ENCODE results near the gene NDUFB11.

NDUFB11 gene

DNA sequence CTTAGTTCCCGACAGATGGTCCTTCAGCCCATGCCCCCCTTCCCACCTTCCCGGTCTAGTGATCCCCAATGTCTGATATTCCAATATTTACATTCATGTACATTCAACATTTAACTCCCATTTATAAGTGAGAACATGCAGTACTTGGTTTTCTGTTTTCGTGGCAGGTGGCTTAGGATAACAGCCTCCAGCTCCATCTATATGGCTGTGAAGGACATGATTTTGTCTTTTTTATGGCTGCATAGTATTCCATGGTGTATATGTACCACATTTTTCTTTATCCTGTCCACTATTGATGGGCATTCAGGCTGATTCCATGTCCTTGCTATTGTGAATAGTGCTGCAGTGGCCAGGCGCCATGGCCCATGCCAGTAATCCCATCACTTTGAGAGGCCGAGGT, 14.3 kb upstream of the NDUFB11 start:
- no peak overlapping the region for H3K4me3 ChIP-seq (ENCODE audit: low read depth, low read length)
- TF ChIP-seq, protein P1, sequence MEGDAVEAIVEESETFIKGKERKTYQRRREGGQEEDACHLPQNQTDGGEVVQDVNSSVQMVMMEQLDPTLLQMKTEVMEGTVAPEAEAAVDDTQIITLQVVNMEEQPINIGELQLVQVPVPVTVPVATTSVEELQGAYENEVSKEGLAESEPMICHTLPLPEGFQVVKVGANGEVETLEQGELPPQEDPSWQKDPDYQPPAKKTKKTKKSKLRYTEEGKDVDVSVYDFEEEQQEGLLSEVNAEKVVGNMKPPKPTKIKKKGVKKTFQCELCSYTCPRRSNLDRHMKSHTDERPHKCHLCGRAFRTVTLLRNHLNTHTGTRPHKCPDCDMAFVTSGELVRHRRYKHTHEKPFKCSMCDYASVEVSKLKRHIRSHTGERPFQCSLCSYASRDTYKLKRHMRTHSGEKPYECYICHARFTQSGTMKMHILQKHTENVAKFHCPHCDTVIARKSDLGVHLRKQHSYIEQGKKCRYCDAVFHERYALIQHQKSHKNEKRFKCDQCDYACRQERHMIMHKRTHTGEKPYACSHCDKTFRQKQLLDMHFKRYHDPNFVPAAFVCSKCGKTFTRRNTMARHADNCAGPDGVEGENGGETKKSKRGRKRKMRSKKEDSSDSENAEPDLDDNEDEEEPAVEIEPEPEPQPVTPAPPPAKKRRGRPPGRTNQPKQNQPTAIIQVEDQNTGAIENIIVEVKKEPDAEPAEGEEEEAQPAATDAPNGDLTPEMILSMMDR (IDR thresholded peaks at IDR 0.05; ENCODE audit: low read depth, low read length, missing control alignments): no peak
- H3K36me3 ChIP-seq (replicated peaks): peaks cover 10% of the 10 kb centered on the region
- DNase-seq: no peak
- H3K27ac ChIP-seq: no peak overlapping the region
- no peaks in the 10 kb centered on the region for H3K27me3 ChIP-seq (replicated peaks)
- in situ Hi-C loops (cut with HindIII; ENCODE audit: low pct_ligation_motif_present, low sequenced_read_pairs): no loop called here

DNA sequence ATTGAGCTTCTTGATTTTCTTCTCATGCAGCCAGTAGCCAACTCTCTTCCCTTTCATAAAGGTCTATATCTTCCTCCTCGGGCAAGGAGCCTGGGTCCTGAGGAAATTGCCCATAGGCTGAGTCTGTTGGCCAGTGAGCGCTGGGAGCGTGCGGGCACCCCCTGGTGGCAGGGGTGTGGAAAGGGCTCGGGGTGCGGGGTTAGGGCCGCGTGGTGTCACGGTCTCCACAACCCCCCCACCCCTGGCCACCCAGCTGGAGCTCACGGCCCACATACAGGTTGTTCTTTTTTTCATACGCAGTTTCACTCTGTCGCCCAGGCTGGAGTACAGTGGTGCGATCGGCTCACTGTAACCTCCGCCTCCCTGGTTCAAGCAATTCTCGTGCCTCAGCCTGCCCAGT, 13.6 kb upstream of the NDUFB11 start:
- H3K36me3 ChIP-seq (replicated peaks): peaks cover 10% of the 10 kb centered on the region
- H3K4me3 ChIP-seq (ENCODE audit: low read depth, low read length): no peak overlapping the region
- no peak overlapping the region for H3K27ac ChIP-seq
- TF ChIP-seq, protein P1 (IDR thresholded peaks at IDR 0.05; ENCODE audit: low read depth, low read length, missing control alignments): no peak
- no peak for DNase-seq
- in situ Hi-C loops (cut with HindIII; ENCODE audit: low pct_ligation_motif_present, low sequenced_read_pairs): no loop called here
- H3K27me3 ChIP-seq (replicated peaks): no peaks in the 10 kb centered on the region

DNA sequence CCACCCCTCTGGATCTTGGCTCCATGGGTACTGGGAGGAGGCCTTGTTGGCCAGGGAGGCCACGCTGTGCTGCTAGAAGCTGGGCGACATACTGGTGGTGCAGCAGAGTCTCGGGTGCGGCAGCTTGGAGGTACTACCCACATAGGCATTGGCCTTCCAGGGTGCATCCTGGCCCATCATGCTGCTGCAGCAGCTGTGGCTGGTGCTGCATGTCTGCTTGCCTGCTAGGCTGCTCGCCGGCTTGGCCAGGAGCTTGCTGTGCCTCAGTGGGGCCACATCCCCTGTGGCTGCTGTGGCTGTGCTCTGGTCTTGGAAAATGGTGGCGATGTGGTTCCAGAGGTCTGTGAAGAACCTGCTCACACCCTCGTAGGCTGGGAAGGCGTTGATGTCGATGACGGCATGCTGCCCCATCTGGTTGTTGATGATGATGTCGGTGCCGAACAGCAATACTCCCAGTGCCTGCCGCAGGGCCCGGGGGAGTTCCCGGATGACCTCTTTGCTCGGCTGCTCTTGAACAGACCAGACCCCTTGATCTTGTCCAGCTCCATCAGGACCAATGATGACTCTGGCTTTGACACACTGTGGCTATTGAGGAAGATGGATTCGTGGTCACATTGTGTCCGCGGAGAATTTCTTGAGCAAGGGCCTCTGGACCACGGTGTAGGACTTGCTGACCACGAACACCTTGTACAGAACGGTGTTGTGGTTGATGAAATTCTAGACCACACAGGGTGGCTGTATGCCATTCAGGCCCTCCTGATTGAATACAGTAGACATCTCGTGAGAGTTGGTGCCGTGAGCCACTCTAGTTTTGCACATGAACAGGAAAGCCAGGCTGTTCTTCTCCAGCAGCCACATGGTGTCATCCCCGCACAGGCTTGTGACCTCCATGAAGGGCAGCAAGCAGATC, 12.4 kb upstream of the NDUFB11 start:
- Histone ChIP-seq H3K36me3 (replicated peaks) (peaks cover 10% of the 10 kb centered on the region), H3K27ac (no peak overlapping the region), H3K27me3 (replicated peaks) (no peaks in the 10 kb centered on the region), H3K4me3 (ENCODE audit: low read depth, low read length) (no peak overlapping the region)
- in situ Hi-C loops (cut with HindIII; ENCODE audit: low pct_ligation_motif_present, low sequenced_read_pairs): no loop called here
- DNase-seq: no peak
- TF ChIP-seq, protein P1 (IDR thresholded peaks at IDR 0.05; ENCODE audit: low read depth, low read length, missing control alignments): no peak

DNA sequence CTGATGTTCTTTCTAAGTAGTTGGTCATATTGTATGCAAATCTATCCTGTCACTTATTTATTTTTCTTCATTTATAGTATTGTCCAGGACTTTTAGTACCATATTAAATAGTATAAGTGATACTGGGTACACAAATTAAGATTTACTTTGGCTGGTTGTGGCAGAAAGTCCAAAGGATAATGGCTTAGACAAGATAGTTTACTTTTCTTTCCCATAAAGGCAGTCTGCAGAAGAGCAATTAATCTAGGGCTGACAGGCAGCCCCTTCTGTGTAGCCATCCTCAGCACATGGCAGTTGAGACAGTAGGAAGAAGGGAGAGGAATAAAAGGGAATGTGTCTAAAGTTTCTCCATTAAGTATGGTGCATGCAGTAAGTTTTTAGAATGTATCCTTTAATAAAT, 6.9 kb upstream of the NDUFB11 start:
- TF ChIP-seq, protein P1 (IDR thresholded peaks at IDR 0.05; ENCODE audit: low read depth, low read length, missing control alignments): no peak
- in situ Hi-C loops (cut with HindIII; ENCODE audit: low pct_ligation_motif_present, low sequenced_read_pairs): no loop called here
- Histone ChIP-seq H3K36me3 (replicated peaks) (peaks cover under 1% of the 10 kb centered on the region), H3K27me3 (replicated peaks) (no peaks in the 10 kb centered on the region), H3K27ac (no peak overlapping the region), H3K4me3 (ENCODE audit: low read depth, low read length) (no peak overlapping the region)
- DNase-seq: no peak

DNA sequence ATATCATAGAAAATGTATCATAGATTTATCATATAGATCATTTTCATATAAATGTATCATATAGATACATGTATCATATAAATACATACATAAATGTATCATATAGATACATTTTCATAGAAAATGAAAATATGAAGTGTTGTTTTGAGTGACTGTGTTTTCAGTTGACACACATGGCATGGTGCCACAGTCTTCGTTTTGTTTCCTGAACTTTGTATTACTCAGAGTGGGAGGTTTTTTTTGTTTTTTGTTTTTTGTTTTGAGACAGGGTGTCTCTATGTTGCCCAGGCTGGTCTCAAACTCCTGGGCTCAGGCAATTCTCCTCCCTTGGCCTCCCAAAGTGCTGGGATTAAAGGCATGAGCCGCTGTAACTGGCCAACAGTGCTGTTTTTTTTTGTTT, 4.4 kb upstream of the NDUFB11 start:
- TF ChIP-seq, protein P1 (IDR thresholded peaks at IDR 0.05; ENCODE audit: low read depth, low read length, missing control alignments): no peak
- in situ Hi-C loops (cut with HindIII; ENCODE audit: low pct_ligation_motif_present, low sequenced_read_pairs): no loop called here
- no peak for DNase-seq
- no peaks in the 10 kb centered on the region for H3K36me3 ChIP-seq (replicated peaks)
- H3K27ac ChIP-seq: no peak overlapping the region
- H3K4me3 ChIP-seq (ENCODE audit: low read depth, low read length): no peak overlapping the region
- no peaks in the 10 kb centered on the region for H3K27me3 ChIP-seq (replicated peaks)

All from brain microvascular endothelial cell (primary cell).